Psoas muscle (tissue), 8 donors: ENCODE results near the gene MGLL. TPM values are rescaled to one million over a fixed set of nuclear protein-coding genes. Genes with fewer than 3 reads are reported as not detected.
A peak's percentile ranks its signal among the peaks of the same experiment; 100 is the strongest.

Source experiments
- ATAC-seq, 4 donors: fragments of 200-7000 bp; cut with Tn5 transposase; one replicate each; pipeline ENCODE4 v1.9.1; 2020; ENCODE audit warnings: moderate library complexity in 3 of 4, mild to moderate bottlenecking in 2 of 4
- DNase-seq, 2 donors: peaks; one replicate each; pipeline ENCODE4 v3.0.0-alpha.2; 2020
- H3K27ac ChIP-seq: fragments of 200-600 bp; one replicate; pipeline ENCODE4 v1.8.0; 2022
- H3K27me3 ChIP-seq, 3 donors: fragments of 200-600 bp in 1 of 3; one replicate each; pipeline versions ENCODE4 v1.6.1 to v1.8.0; 2013 to 2022; ENCODE audit warnings: low read length in 2 of 3, mild to moderate bottlenecking in 2 of 3, moderate library complexity in 1 of 3; ENCODE audit not compliant: insufficient read depth in 3 of 3
- H3K36me3 ChIP-seq, 2 donors: fragments of 200-600 bp in 1 of 2; one replicate each; pipeline versions ENCODE4 v1.6.1 to v1.8.0; 2013 to 2022; ENCODE audit warnings: low read depth in 1 of 2, mild to moderate bottlenecking in 1 of 2, moderate library complexity in 1 of 2; ENCODE audit not compliant: insufficient read depth in 1 of 2
- H3K4me1 ChIP-seq: fragments of 200-600 bp; one replicate; pipeline ENCODE4 v1.8.0; 2022
- H3K4me3 ChIP-seq: fragments of 200-600 bp; one replicate; pipeline ENCODE4 v1.8.0; 2022; ENCODE audit warnings: mild to moderate bottlenecking
- H3K9me3 ChIP-seq: fragments of 200-600 bp; one replicate; pipeline ENCODE4 v1.8.0; 2022
- CTCF ChIP-seq: fragments of 200-600 bp; IDR thresholded peaks from one replicate; pipeline ENCODE4 v1.8.0; 2022; ENCODE audit warnings: antibody characterized with exemption
- WGBS, 3 donors: extraction: QIAGEN DNeasy Blood & Tissue Kit; methylation state at CpG; one replicate each; pipeline versions ENCODE4 v1.1.6 to v1.1.7; 2013; 5-methylcytosine and 5-hydroxymethylcytosine counted together
- intact Hi-C, 2 donors: fragments of 100-400 bp; cut with DNase I; formaldehyde crosslinking; loops; one replicate each; pipeline versions ENCODE4 v1.11.0 to v1.14.2; 2022
- polyA plus RNA-seq, 3 donors: library from polyadenylated mRNA; stranded (reverse); fragments of 200-250 nt; gene quantifications; one replicate each; pipeline ENCODE4 v1.2.3, GENCODE V29; 2013
- total RNA-seq, 4 donors: library from RNA; stranded (reverse); fragmentation: NEBNext Ultra II Directional in 2 of 4; extraction: Animal tissue kit (Norgen Biotek cat#: 25700) in 2 of 4; gene quantifications; one replicate each; pipeline versions ENCODE4 v1.2.1 to v1.2.4, GENCODE V29; 2021 to 2023
- donor health status: healthy with polysubstance abuse.
- donor health status: DM: no; HTN: no; CAD: no; lungs with moderate emphysema.
- donor health status: Bipolar disorder and iron deficiency.
- donor health status: healthy.
- donor health status: DM: yes; HTN: yes; CAD: no.
- donor health status: DM: no; HTN: no; CAD: no.
- donor health status: DM: no; HTN: no; CAD: no.
- donor health status: DM: yes; HTN: yes; CAD: no.

The MGLL gene
- total and polyA plus RNA-seq, 7 donors, result 32.8 to 85.6 (median 63.0) TPM

- intact Hi-C loops, result loop anchor here in 1 of 2 donors (5.0 kb wide), 1 partner anchor 35 kb away; the partner anchor contains the start of gene MGLL
- ATAC-seq, result peak; percentile 14 to 36 (median 16)
- TF ChIP-seq CTCF, result no peak
- Histone ChIP-seq H3K4me3 (peak overlapping the region; percentile 47), H3K27me3 (no peaks in the 10 kb centered on the region), H3K36me3 (no peaks in the 10 kb centered on the region), H3K4me1 (peaks cover 96% of the 10 kb centered on the region), H3K27ac (peak overlapping the region; percentile 92), H3K9me3 (no peaks in the 10 kb centered on the region)
- WGBS, 3 donors, result 16 to 27% (median 20%) methylated on average over 16 of the region's 16 CpGs
- peak in 1 of 2 donors; percentile 42 for DNase-seq
These were observed 34.5 kb downstream of the MGLL start for GRCh38 chr3:127787571-127788365.

GRCh38 chr3:127787071-127787490 lies 35.2 kb downstream of the MGLL start:
- WGBS, 3 donors, result 7 to 15% (median 14%) methylated on average over 9 of the region's 9 CpGs
- Histone ChIP-seq H3K4me1 (peaks cover 92% of the 10 kb centered on the region), H3K4me3 (peak overlapping the region; percentile 47), H3K27me3 (no peaks in the 10 kb centered on the region), H3K36me3 (no peaks in the 10 kb centered on the region), H3K9me3 (no peaks in the 10 kb centered on the region), H3K27ac (peak overlapping the region; percentile 92)
- DNase-seq (peak; percentile 79 to 86), ATAC-seq (peak; percentile 75 to 83 (median 76))
- intact Hi-C loops, result loop anchor here in 1 of 2 donors (5.0 kb wide), 1 partner anchor 35 kb away; the partner anchor contains the start of gene MGLL
- no peak for TF ChIP-seq CTCF

- peak; percentile 91 to 93 for DNase-seq
- Histone ChIP-seq H3K27ac (peak overlapping the region; percentile 92), H3K27me3 (no peaks in the 10 kb centered on the region), H3K4me1 (peaks cover 86% of the 10 kb centered on the region), H3K36me3 (peaks cover 0 to 1% of the 10 kb centered on the region in 2 donors), H3K4me3 (peak overlapping the region; percentile 47), H3K9me3 (no peaks in the 10 kb centered on the region)
- intact Hi-C loops, result loop anchor here in 1 of 2 donors (5.0 kb wide), 1 partner anchor 36 kb away; the partner anchor contains the start of gene MGLL
- 20 to 25% (median 21%) methylated on average over 19 of the region's 19 CpGs for WGBS, 3 donors
- TF ChIP-seq CTCF, result no peak
- ATAC-seq, result peak; percentile 71 to 80 (median 76)
These were observed 35.8 kb downstream of the MGLL start for GRCh38 chr3:127786353-127787070.

GRCh38 chr3:127785711-127786265 lies 36.5 kb downstream of the MGLL start:
- WGBS, 3 donors, result 36 to 45% (median 36%) methylated on average over 12 of the region's 12 CpGs
- H3K4me3 ChIP-seq, result peak overlapping the region; percentile 24

More at GRCh38 chr3:127785711-127786265, 36.5 kb downstream of the MGLL start:
- no peak for TF ChIP-seq CTCF
- Histone ChIP-seq H3K4me1 (peaks cover 84% of the 10 kb centered on the region), H3K27ac (peak overlapping the region; percentile 92), H3K27me3 (no peaks in the 10 kb centered on the region), H3K36me3 (peaks cover 2 to 7% of the 10 kb centered on the region in 2 donors), H3K9me3 (no peaks in the 10 kb centered on the region)
- intact Hi-C loops, result loop anchor here in 1 of 2 donors (5.0 kb wide), 1 partner anchor 37 kb away; the partner anchor contains the start of gene MGLL
- DNase-seq (peak in 1 of 2 donors; percentile 41), ATAC-seq (peak in 1 of 4 donors; percentile 1)
